ENCODE measurements around the gene SSH2.

DNA sequence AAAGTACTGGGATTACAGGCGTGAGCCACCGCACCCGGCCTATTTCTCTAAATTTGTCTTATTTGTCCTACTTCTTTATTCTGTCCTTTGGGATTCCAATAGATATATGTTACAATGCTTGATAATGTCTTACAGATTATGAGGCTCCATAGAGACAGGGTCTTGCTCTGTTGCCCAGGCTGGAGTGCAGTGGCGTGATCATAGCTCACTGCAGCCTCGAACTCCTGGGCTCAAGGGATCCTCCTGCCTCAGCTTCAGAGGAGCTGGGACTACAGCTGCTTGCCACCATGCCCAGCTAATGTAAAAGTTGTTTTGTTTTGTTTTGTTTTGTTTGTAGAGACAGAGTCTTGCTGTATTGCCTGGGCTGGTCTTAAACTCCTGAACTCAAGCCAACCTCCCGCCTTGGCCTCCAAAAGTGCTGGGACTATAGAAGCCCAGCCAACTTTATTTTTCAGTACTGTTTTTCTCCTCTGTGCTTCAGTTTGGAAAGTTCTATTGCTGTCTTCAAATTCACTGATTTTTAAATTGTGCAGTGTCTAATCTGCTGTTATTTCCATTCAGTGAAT lies 326.8 kb downstream of the SSH2 start:
- TF ChIP-seq, protein P1, sequence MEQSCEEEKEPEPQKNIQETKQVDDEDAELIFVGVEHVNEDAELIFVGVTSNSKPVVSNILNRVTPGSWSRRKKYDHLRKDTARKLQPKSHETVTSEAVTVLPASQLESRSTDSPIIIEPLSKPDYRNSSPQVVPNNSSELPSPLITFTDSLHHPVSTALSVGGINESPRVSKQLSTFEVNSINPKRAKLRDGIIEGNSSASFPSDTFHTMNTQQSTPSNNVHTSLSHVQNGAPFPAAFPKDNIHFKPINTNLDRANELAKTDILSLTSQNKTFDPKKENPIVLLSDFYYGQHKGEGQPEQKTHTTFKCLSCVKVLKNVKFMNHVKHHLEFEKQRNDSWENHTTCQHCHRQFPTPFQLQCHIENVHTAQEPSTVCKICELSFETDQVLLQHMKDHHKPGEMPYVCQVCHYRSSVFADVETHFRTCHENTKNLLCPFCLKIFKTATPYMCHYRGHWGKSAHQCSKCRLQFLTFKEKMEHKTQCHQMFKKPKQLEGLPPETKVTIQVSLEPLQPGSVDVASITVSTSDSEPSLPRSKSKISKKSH (CRISPR knock-in tag; IDR thresholded peaks at IDR 0.05; ENCODE audit: borderline replicate concordance): no peak
- TF ChIP-seq CEBPB (IDR thresholded peaks at IDR 0.05; ENCODE audit: borderline replicate concordance, low read depth, low read length) (no peak), DPF2 (CRISPR knock-in tag; IDR thresholded peaks at IDR 0.05; ENCODE audit: borderline replicate concordance, low read depth) (no peak), NR3C1 (CRISPR knock-in tag; IDR thresholded peaks at IDR 0.05) (no peak), BRCA1 (CRISPR knock-in tag; IDR thresholded peaks at IDR 0.05) (no peak)
- TF ChIP-seq, protein P2, sequence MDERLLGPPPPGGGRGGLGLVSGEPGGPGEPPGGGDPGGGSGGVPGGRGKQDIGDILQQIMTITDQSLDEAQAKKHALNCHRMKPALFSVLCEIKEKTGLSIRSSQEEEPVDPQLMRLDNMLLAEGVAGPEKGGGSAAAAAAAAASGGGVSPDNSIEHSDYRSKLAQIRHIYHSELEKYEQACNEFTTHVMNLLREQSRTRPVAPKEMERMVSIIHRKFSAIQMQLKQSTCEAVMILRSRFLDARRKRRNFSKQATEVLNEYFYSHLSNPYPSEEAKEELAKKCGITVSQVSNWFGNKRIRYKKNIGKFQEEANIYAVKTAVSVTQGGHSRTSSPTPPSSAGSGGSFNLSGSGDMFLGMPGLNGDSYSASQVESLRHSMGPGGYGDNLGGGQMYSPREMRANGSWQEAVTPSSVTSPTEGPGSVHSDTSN (CRISPR knock-in tag; IDR thresholded peaks at IDR 0.05): no peak
- TF ChIP-seq, protein P3, sequence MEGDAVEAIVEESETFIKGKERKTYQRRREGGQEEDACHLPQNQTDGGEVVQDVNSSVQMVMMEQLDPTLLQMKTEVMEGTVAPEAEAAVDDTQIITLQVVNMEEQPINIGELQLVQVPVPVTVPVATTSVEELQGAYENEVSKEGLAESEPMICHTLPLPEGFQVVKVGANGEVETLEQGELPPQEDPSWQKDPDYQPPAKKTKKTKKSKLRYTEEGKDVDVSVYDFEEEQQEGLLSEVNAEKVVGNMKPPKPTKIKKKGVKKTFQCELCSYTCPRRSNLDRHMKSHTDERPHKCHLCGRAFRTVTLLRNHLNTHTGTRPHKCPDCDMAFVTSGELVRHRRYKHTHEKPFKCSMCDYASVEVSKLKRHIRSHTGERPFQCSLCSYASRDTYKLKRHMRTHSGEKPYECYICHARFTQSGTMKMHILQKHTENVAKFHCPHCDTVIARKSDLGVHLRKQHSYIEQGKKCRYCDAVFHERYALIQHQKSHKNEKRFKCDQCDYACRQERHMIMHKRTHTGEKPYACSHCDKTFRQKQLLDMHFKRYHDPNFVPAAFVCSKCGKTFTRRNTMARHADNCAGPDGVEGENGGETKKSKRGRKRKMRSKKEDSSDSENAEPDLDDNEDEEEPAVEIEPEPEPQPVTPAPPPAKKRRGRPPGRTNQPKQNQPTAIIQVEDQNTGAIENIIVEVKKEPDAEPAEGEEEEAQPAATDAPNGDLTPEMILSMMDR (CRISPR knock-in tag; IDR thresholded peaks at IDR 0.05): no peak
- TF ChIP-seq, protein P4, sequence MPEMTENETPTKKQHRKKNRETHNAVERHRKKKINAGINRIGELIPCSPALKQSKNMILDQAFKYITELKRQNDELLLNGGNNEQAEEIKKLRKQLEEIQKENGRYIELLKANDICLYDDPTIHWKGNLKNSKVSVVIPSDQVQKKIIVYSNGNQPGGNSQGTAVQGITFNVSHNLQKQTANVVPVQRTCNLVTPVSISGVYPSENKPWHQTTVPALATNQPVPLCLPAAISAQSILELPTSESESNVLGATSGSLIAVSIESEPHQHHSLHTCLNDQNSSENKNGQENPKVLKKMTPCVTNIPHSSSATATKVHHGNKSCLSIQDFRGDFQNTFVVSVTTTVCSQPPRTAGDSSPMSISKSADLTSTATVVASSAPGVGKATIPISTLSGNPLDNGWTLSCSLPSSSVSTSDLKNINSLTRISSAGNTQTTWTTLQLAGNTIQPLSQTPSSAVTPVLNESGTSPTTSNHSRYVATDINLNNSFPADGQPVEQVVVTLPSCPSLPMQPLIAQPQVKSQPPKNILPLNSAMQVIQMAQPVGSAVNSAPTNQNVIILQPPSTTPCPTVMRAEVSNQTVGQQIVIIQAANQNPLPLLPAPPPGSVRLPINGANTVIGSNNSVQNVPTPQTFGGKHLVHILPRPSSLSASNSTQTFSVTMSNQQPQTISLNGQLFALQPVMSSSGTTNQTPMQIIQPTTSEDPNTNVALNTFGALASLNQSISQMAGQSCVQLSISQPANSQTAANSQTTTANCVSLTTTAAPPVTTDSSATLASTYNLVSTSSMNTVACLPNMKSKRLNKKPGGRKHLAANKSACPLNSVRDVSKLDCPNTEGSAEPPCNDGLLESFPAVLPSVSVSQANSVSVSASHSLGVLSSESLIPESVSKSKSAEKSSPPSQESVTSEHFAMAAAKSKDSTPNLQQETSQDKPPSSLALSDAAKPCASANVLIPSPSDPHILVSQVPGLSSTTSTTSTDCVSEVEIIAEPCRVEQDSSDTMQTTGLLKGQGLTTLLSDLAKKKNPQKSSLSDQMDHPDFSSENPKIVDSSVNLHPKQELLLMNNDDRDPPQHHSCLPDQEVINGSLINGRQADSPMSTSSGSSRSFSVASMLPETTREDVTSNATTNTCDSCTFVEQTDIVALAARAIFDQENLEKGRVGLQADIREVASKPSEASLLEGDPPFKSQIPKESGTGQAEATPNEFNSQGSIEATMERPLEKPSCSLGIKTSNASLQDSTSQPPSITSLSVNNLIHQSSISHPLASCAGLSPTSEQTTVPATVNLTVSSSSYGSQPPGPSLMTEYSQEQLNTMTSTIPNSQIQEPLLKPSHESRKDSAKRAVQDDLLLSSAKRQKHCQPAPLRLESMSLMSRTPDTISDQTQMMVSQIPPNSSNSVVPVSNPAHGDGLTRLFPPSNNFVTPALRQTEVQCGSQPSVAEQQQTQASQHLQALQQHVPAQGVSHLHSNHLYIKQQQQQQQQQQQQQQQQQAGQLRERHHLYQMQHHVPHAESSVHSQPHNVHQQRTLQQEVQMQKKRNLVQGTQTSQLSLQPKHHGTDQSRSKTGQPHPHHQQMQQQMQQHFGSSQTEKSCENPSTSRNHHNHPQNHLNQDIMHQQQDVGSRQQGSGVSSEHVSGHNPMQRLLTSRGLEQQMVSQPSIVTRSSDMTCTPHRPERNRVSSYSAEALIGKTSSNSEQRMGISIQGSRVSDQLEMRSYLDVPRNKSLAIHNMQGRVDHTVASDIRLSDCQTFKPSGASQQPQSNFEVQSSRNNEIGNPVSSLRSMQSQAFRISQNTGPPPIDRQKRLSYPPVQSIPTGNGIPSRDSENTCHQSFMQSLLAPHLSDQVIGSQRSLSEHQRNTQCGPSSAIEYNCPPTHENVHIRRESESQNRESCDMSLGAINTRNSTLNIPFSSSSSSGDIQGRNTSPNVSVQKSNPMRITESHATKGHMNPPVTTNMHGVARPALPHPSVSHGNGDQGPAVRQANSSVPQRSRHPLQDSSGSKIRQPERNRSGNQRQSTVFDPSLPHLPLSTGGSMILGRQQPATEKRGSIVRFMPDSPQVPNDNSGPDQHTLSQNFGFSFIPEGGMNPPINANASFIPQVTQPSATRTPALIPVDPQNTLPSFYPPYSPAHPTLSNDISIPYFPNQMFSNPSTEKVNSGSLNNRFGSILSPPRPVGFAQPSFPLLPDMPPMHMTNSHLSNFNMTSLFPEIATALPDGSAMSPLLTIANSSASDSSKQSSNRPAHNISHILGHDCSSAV (CRISPR knock-in tag; IDR thresholded peaks at IDR 0.05; ENCODE audit: borderline replicate concordance): no peak
- TF ChIP-seq, protein P5, sequence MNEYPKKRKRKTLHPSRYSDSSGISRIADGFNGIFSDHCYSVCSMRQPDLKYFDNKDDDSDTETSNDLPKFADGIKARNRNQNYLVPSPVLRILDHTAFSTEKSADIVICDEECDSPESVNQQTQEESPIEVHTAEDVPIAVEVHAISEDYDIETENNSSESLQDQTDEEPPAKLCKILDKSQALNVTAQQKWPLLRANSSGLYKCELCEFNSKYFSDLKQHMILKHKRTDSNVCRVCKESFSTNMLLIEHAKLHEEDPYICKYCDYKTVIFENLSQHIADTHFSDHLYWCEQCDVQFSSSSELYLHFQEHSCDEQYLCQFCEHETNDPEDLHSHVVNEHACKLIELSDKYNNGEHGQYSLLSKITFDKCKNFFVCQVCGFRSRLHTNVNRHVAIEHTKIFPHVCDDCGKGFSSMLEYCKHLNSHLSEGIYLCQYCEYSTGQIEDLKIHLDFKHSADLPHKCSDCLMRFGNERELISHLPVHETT (CRISPR knock-in tag; conservative IDR thresholded peaks at IDR 0.05): no peak
- TF ChIP-seq, protein P6, sequence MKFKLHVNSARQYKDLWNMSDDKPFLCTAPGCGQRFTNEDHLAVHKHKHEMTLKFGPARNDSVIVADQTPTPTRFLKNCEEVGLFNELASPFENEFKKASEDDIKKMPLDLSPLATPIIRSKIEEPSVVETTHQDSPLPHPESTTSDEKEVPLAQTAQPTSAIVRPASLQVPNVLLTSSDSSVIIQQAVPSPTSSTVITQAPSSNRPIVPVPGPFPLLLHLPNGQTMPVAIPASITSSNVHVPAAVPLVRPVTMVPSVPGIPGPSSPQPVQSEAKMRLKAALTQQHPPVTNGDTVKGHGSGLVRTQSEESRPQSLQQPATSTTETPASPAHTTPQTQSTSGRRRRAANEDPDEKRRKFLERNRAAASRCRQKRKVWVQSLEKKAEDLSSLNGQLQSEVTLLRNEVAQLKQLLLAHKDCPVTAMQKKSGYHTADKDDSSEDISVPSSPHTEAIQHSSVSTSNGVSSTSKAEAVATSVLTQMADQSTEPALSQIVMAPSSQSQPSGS (CRISPR knock-in tag; IDR thresholded peaks at IDR 0.05): no peak
- TF ChIP-seq, protein P7, sequence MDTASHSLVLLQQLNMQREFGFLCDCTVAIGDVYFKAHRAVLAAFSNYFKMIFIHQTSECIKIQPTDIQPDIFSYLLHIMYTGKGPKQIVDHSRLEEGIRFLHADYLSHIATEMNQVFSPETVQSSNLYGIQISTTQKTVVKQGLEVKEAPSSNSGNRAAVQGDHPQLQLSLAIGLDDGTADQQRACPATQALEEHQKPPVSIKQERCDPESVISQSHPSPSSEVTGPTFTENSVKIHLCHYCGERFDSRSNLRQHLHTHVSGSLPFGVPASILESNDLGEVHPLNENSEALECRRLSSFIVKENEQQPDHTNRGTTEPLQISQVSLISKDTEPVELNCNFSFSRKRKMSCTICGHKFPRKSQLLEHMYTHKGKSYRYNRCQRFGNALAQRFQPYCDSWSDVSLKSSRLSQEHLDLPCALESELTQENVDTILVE (CRISPR knock-in tag; IDR thresholded peaks at IDR 0.05): no peak

All from HepG2 (cell line).